HEK293 (cell line): ENCODE measurements around the gene ZBED5.

ENCODE experiments used
- CTCF ChIA-PET: fragments of 350-600 bp; formaldehyde crosslinking; extraction: SDS; loops from one replicate; lab custom pipeline; 2021; ENCODE audit warnings: antibody characterized with exemption; lab: Yijun Ruan, JAX
- POLR2A ChIA-PET: fragments of 300-600 bp; formaldehyde crosslinking; extraction: SDS; loops from one replicate; lab custom pipeline; 2020; ENCODE audit warnings: antibody characterized with exemption, inconsistent platforms; lab: Yijun Ruan, JAX
- H3K27ac ChIP-seq: fragments of 200-500 bp; sonication (Bioruptor generic); 2 replicates; pipeline ENCODE4 v1.5.1; 2014; ENCODE audit warnings: low read depth, low read length, control low read depth, inconsistent platforms; ENCODE audit errors: extremely low read depth
- H3K36me3 ChIP-seq, 2 experiments: fragments of 200-500 bp in 1 of 2; sonication (Bioruptor generic) in 1 of 2; 1 replicate in 1 of 2; 2 replicates in 1 of 2; pipeline ENCODE4 v1.5.1; 2014 to 2017; ENCODE audit warnings: inconsistent platforms in 2 of 2, low read length in 2 of 2; ENCODE audit not compliant: control insufficient read depth in 2 of 2, insufficient read depth in 1 of 2
- H3K4me1 ChIP-seq: fragments of 200-500 bp; sonication (Bioruptor generic); 2 replicates; pipeline ENCODE4 v1.5.1; 2014; ENCODE audit warnings: mild to moderate bottlenecking, low read length, inconsistent platforms; ENCODE audit not compliant: control insufficient read depth, insufficient read depth
- H3K4me3 ChIP-seq: 2 replicates; pipeline ENCODE4 v1.5.1; 2011; ENCODE audit warnings: low read depth, mild to moderate bottlenecking, control low read depth, low read length, moderate library complexity
- H3K9me3 ChIP-seq: fragments of 200-500 bp; sonication (Bioruptor generic); 2 replicates; pipeline ENCODE4 v1.5.1; 2014; ENCODE audit warnings: low read depth, low read length, inconsistent platforms; ENCODE audit not compliant: control insufficient read depth, insufficient read depth
- CTCF ChIP-seq: fragments of 450-650 bp; formaldehyde crosslinking; IDR thresholded peaks from 2 replicates; pipeline ENCODE4 v1.5.1; 2016; ENCODE audit warnings: missing biosample characterization, missing genetic modification characterization
- KLF16 ChIP-seq: fragments of 450-650 bp; formaldehyde crosslinking; IDR thresholded peaks from 2 replicates; pipeline ENCODE4 v1.5.1; 2017; ENCODE audit warnings: missing biosample characterization, missing genetic modification characterization
- KLF7 ChIP-seq: fragments of 450-650 bp; formaldehyde crosslinking; IDR thresholded peaks from 2 replicates; pipeline ENCODE4 v1.5.1; 2016; ENCODE audit warnings: missing biosample characterization, missing genetic modification characterization, borderline replicate concordance
- SALL2 ChIP-seq: fragments of 450-650 bp; formaldehyde crosslinking; IDR thresholded peaks from 2 replicates; pipeline ENCODE4 v1.5.0; 2017; ENCODE audit warnings: missing biosample characterization, mild to moderate bottlenecking, missing genetic modification characterization, borderline replicate concordance
- ZBTB44 ChIP-seq: fragments of 450-650 bp; IDR thresholded peaks from 2 replicates; pipeline ENCODE4 v1.5.1; 2018; ENCODE audit warnings: missing biosample characterization, mild to moderate bottlenecking, missing genetic modification characterization
- ZNF202 ChIP-seq: fragments of 450-650 bp; formaldehyde crosslinking; IDR thresholded peaks from 2 replicates; pipeline ENCODE4 v1.5.1; 2016; ENCODE audit warnings: missing biosample characterization, missing genetic modification characterization, borderline replicate concordance
- ZNF214 ChIP-seq: fragments of 450-650 bp; formaldehyde crosslinking; IDR thresholded peaks from 2 replicates; pipeline ENCODE4 v1.5.1; 2017; ENCODE audit warnings: missing biosample characterization, mild to moderate bottlenecking, missing genetic modification characterization, borderline replicate concordance
- ZNF221 ChIP-seq: fragments of 450-650 bp; formaldehyde crosslinking; IDR thresholded peaks from 2 replicates; pipeline ENCODE4 v1.5.1; 2017; ENCODE audit warnings: missing biosample characterization, missing genetic modification characterization, borderline replicate concordance
- ZNF23 ChIP-seq: fragments of 450-650 bp; formaldehyde crosslinking; IDR thresholded peaks from 2 replicates; pipeline ENCODE4 v1.5.1; 2016; ENCODE audit warnings: missing biosample characterization, missing genetic modification characterization, borderline replicate concordance
- ZNF335 ChIP-seq: fragments of 450-650 bp; formaldehyde crosslinking; conservative IDR thresholded peaks from 2 replicates; pipeline ENCODE4 v1.5.1; 2016; ENCODE audit warnings: missing biosample characterization, missing genetic modification characterization
- ZNF404 ChIP-seq: fragments of 450-650 bp; formaldehyde crosslinking; IDR thresholded peaks from 2 replicates; pipeline ENCODE4 v1.5.1; 2017; ENCODE audit warnings: missing biosample characterization, missing genetic modification characterization
- ZNF416 ChIP-seq: fragments of 450-650 bp; formaldehyde crosslinking; IDR thresholded peaks from 2 replicates; pipeline ENCODE4 v1.5.1; 2016; ENCODE audit warnings: missing biosample characterization, missing genetic modification characterization
- ZNF488 ChIP-seq: fragments of 450-650 bp; formaldehyde crosslinking; IDR thresholded peaks from 2 replicates; pipeline ENCODE4 v1.5.1; 2016; ENCODE audit warnings: missing biosample characterization, missing genetic modification characterization
- ZNF521 ChIP-seq: fragments of 450-650 bp; formaldehyde crosslinking; IDR thresholded peaks from 2 replicates; pipeline ENCODE4 v1.5.1; 2017; ENCODE audit warnings: missing biosample characterization, mild to moderate bottlenecking, missing genetic modification characterization
- ZNF560 ChIP-seq: fragments of 450-650 bp; formaldehyde crosslinking; IDR thresholded peaks from 2 replicates; pipeline ENCODE4 v1.5.1; 2017; ENCODE audit warnings: missing biosample characterization, missing genetic modification characterization, borderline replicate concordance
- ZNF596 ChIP-seq: fragments of 450-650 bp; IDR thresholded peaks from 2 replicates; pipeline ENCODE4 v1.5.0; 2018; ENCODE audit warnings: missing biosample characterization, mild to moderate bottlenecking, missing genetic modification characterization, moderate library complexity
- ZNF623 ChIP-seq: fragments of 450-650 bp; formaldehyde crosslinking; IDR thresholded peaks from 2 replicates; pipeline ENCODE4 v1.5.1; 2016; ENCODE audit warnings: missing biosample characterization, missing genetic modification characterization
- ZNF629 ChIP-seq: fragments of 450-650 bp; formaldehyde crosslinking; IDR thresholded peaks from 2 replicates; pipeline ENCODE4 v1.5.1; 2017; ENCODE audit warnings: missing biosample characterization, missing genetic modification characterization
- ZNF660 ChIP-seq: fragments of 450-650 bp; IDR thresholded peaks from 2 replicates; pipeline ENCODE4 v1.5.1; 2018; ENCODE audit warnings: missing biosample characterization, mild to moderate bottlenecking, missing genetic modification characterization
- ZNF692 ChIP-seq: fragments of 450-650 bp; formaldehyde crosslinking; IDR thresholded peaks from 2 replicates; pipeline ENCODE4 v1.5.1; 2016; ENCODE audit warnings: missing biosample characterization, missing genetic modification characterization
- ZNF830 ChIP-seq: fragments of 450-650 bp; IDR thresholded peaks from 2 replicates; pipeline ENCODE4 v1.5.0; 2018; ENCODE audit warnings: missing biosample characterization, missing genetic modification characterization, low read depth, mild to moderate bottlenecking, moderate library complexity
- ZSCAN16 ChIP-seq: fragments of 450-650 bp; formaldehyde crosslinking; IDR thresholded peaks from 2 replicates; pipeline ENCODE4 v1.5.1; 2016; ENCODE audit warnings: missing biosample characterization, missing genetic modification characterization

The ZBED5 gene

GRCh38 chr11:10898763-10899025 lies 40.8 kb upstream of the ZBED5 start:
- peak overlapping the region; percentile 78 for H3K27ac ChIP-seq
- CTCF ChIA-PET, result interaction anchor here (3.2 kb wide), 1 partner anchor 20 kb away, joined by 14 read pairs; no protein-coding TSS in a partner anchor
- H3K4me1 ChIP-seq, result 0 out of 2 replicates have a peak, but pooled peaks cover 5% of the 10 kb centered on the region
- no peak for TF ChIP-seq ZNF560 (tag by site-specific recombination)
- TF ChIP-seq ZNF596 (tag by site-specific recombination), result no peak
- no peak for TF ChIP-seq KLF7 (tag by site-specific recombination)
- no peak for TF ChIP-seq ZNF488
- TF ChIP-seq ZNF521 (tag by site-specific recombination), result no peak
- no peaks in the 10 kb centered on the region for H3K9me3 ChIP-seq
- POLR2A ChIA-PET, result interaction anchor here (0.9 to 3.9 kb wide), 4 partner anchors 33 to 90 kb away, joined by 3 to 62 read pairs (median 14); partner anchors contain the start of genes EIF4G2 and ZBED5
- H3K36me3 ChIP-seq, result no peaks in the 10 kb centered on the region
- H3K4me3 ChIP-seq, result no peak overlapping the region

- H3K4me1 ChIP-seq, result 0 out of 2 replicates have a peak, but pooled peaks cover 5% of the 10 kb centered on the region
- 0 out of 2 replicates have a peak overlapping the region, but pooled peaks have one; percentile 78 for H3K27ac ChIP-seq
- no peaks in the 10 kb centered on the region for H3K9me3 ChIP-seq
- no peaks in the 10 kb centered on the region for H3K36me3 ChIP-seq
- TF ChIP-seq ZNF335 (no peak), SALL2 (tag by site-specific recombination) (no peak), ZNF202 (tag by site-specific recombination) (no peak), ZNF23 (tag by site-specific recombination) (no peak), ZNF488 (no peak), ZBTB44 (tag by site-specific recombination) (no peak), ZNF623 (tag by site-specific recombination) (no peak), ZNF660 (tag by site-specific recombination) (no peak), ZNF629 (tag by site-specific recombination) (no peak), ZNF221 (no peak), ZNF404 (tag by site-specific recombination) (no peak), ZNF692 (tag by site-specific recombination) (no peak), ZNF830 (tag by site-specific recombination) (no peak), ZNF214 (tag by site-specific recombination) (no peak), ZSCAN16 (tag by site-specific recombination) (no peak), CTCF (tag by site-specific recombination) (no peak), ZNF416 (tag by site-specific recombination) (no peak), KLF16 (tag by site-specific recombination) (no peak)
- H3K4me3 ChIP-seq, result no peak overlapping the region
- ChIA-PET CTCF (no interaction called here), POLR2A (interaction anchor here (0.9 to 3.9 kb wide), 3 partner anchors 33 to 89 kb away, joined by 3 to 62 read pairs (median 4); partner anchors contain the start of gene EIF4G2)
Observed at GRCh38 chr11:10898003-10898762, 40.3 kb upstream of the ZBED5 start.
